GM19452 (cell line): ENCODE data around the gene CCDC70.

Experiments used
- ATAC-seq: cut with Tn5 transposase; IDR thresholded peaks from one replicate; pipeline ENCODE4 v1.9.1; 2021; ENCODE audit not compliant: unreplicated experiment

CCDC70 gene

GRCh38 chr13:51856998-51857397, 4.8 kb upstream of the CCDC70 start:
- ATAC-seq: no peak

GRCh38 chr13:51858433-51859247, 3.1 kb upstream of the CCDC70 start:
- ATAC-seq: no peak

DNA sequence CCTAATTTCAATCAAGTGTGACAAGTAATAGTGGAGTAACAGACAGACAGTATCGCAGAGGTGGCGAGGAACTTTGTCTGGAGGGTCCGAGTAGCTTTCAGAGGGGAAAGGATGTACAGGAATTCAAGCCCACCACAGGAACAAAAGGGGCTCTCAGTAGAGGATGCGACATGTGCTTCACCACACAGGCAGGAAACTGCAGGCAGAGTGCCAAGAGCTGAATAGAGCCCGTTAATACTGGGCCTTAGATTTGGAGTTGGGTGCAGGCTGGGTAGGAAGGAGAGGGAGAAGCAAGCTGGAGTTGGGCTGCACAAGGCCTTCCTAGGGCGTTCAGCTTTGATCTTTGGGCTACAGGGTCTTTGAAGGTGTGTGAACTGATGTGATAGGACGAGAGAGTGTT, 1.2 kb downstream of the CCDC70 start:
- ATAC-seq: no peak

- ATAC-seq: no peak
These were observed 4.1 kb downstream of the CCDC70 start for GRCh38 chr13:51865838-51866237.

- ATAC-seq: no peak
These were observed 5.3 kb downstream of the CCDC70 start for GRCh38 chr13:51867062-51867461.

GRCh38 chr13:51869916-51870315, 8.1 kb downstream of the CCDC70 start:
- ATAC-seq: no peak

DNA sequence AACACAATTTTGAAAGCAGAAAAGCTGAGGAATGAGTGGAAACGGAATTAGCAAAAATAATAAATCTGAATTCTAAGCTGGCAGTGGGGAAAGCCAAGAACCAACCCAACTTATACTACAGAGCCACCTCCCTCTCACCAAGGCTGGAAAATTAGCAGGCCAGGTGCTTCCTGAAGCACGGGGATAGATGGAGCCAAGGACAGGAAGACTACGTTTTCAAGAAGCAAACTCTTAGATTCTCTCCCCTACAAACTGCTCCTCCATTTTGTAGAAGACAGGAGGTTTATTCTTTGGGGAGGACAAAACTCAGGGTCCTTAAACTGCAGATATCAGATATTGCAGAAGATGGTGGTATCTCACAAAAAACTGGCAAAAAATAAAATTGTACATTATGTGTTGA, 8.8 kb downstream of the CCDC70 start:
- ATAC-seq: no peak

DNA sequence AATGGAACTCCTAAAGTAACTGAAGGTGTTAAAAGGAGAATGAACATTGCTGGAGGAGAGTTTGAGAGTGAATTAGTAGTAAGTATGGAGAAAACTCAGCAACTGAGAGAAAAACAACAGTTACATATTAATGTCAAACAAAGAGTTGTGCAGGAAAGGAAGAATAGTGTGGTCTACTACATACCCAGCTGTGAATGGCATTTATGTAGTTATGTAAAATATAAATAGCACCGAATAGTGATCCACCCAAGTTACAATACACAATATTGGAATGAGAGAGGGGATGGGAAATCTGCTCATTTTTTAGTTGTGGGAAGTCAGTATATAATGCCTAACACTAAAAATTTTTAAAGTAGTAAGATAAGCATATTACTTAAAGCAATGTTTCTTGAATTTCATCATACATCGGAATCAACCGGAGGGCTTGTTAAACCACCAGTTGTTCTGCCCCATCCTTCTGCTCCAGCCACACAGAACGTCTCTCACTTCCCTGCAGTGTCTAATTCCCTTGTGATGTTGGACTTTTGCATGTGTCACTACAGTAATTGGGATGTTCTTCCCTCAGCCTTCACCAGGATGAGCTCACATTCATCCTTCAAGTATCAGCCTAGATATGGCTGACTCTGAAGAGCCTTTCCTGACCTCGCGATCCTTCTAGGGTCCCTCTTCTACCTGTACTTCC, 11.5 kb downstream of the CCDC70 start:
- no peak for ATAC-seq

- no peak for ATAC-seq
These were observed 12.1 kb downstream of the CCDC70 start for GRCh38 chr13:51873837-51874236.

DNA sequence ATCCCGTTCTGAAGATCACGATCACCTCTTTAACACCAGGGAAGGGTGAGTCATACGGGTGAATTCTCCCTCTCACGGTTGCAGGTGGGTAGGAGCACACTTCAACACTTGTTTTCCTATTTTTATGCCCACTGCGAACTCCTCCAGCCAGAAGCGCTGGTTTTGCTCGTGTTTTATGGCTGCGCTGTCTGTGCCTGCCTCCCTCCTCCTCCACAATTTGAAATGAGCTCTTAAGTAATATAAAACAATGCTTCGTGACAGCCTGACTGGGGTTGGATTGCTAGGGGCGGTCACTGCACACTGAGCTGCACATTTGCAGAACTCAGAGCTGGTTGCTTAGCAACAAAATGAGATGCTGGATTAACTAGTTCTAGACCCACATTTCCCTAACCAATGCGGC, 12.9 kb downstream of the CCDC70 start:
- no peak for ATAC-seq

GRCh38 chr13:51879133-51879532, 17.4 kb downstream of the CCDC70 start:
- no peak for ATAC-seq

DNA sequence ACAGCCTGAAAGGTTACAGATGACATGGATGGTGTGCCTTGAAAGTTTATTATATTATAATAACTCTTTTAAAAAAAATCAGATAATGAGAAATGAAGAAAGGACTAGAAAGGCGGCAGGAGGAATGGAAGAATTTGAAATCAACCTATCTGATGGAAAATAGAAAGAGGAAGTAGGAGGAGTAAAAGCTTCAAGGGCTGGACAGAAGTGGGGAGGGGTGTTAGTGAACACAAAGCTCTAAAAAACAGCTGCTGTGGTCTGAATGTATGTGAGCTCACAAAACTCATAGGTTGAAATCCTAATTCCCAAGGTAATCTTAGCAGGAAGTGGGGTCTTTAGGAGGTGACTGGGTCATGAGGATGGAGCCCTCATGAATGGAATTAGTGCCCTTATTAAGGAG, 19.5 kb downstream of the CCDC70 start:
- ATAC-seq: no peak

GRCh38 chr13:51882570-51883225, 20.9 kb downstream of the CCDC70 start:
- no peak for ATAC-seq

- no peak for ATAC-seq
These were observed 21.4 kb downstream of the CCDC70 start for GRCh38 chr13:51883226-51883600.

DNA sequence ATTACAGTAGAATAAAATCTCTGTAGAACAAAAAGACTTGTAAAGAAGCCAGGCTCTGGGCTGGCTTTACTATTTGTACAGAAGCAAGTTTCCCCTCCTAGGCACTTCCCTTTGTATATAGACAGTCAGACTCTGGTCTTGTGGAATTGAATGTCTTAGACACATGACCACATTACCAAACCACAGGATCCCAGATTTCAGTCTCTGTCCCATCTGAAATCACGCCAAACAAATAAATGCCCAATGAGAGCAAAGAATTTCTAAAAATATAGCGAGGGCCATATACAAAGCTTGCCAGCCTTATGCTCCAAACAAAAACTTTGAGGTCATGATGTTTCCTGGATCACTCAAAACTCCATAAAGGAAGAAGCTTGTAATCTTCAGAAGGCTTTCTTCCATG, 23.9 kb downstream of the CCDC70 start:
- ATAC-seq: no peak

DNA sequence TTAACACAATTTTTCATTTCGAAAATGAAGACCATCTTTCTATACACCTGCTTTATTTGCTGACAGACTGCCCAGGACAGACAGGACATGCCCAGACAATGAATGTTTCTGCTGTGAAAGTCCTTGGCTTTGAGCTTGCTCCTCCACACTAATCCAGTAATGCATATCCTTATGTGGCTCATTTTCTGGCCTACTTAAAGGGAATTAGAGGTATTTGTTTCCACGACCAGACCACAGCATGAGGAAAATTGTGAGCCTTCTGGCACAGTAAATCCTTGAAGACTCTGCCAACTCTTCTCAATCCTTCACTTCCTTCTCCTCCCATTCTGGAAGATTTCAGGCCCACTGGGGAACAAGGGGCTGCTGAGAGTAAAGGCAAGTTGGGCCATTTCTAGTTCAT, 25.7 kb downstream of the CCDC70 start:
- no peak for ATAC-seq

DNA sequence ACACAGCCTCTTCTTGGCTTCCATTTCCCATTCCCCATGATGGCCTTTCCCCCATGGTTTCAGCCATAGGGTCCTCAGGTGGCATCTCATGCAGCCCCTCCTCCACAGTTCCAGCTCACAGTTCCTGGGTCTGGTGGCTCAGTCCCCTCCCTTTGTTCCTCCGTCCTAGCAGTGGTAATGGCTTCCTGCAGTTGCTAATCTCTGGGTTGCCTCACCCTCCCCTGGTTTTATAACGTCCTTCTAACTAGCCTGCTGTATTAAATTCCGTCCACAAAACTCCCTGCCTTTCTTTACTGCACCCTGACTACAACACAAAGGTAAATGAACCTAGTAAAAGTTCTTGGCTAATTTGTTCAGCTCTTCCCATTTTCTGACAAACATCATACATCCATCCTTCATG, 30.9 kb downstream of the CCDC70 start:
- no peak for ATAC-seq

- ATAC-seq: no peak
These were observed 32.5 kb downstream of the CCDC70 start for GRCh38 chr13:51894239-51894638.

GRCh38 chr13:51895906-51896888, 34.4 kb downstream of the CCDC70 start:
- no peak for ATAC-seq

DNA sequence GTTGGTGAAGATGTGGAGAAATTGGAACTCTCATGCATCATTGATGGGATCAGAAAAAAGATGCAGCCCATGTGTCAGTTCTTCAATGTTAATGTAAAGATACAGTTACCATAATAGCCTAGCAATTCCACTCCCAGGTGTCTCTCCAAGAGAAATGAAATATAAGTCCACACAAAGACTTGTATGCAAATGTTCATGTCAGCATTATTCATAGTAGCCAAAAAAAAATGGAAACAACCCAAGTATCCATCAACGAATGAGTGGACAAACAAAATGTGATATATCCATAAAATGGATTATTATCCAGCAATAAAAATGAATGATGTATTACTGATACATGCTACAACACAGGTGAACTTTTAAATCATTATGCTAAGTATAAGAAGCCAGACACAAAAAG, 38.7 kb downstream of the CCDC70 start:
- ATAC-seq: no peak

- ATAC-seq: no peak
These were observed 41.0 kb downstream of the CCDC70 start for GRCh38 chr13:51902776-51903175.
